Ovary (tissue), 9 donors: ENCODE data around the gene NKX1-2. TPM values are rescaled to one million over a fixed set of nuclear protein-coding genes. Genes with fewer than 3 reads are reported as not detected.

Experiments used
- DNase-seq, 5 donors: peaks; one replicate each; pipeline ENCODE4 v3.0.0-alpha.2; 2019 to 2020
- H3K27ac ChIP-seq, 2 donors: fragments of 200-600 bp; one replicate each; pipeline versions ENCODE4 v1.5.1 to v1.8.0; 2019 to 2022
- H3K27me3 ChIP-seq: fragments of 200-600 bp; one replicate; pipeline ENCODE4 v1.8.0; 2022
- H3K36me3 ChIP-seq: fragments of 200-600 bp; sonication (generic); one replicate; pipeline ENCODE4 v1.5.1; 2019
- H3K4me1 ChIP-seq: one replicate; pipeline ENCODE4 v1.8.1; 2013; ENCODE audit warnings: mild to moderate bottlenecking, moderate library complexity; ENCODE audit not compliant: insufficient read depth
- H3K4me3 ChIP-seq: fragments of 200-600 bp; sonication (generic); one replicate; pipeline ENCODE4 v1.5.1; 2017
- H3K9me3 ChIP-seq, 2 donors: fragments of 200-600 bp in 1 of 2; sonication (generic) in 1 of 2; one replicate each; pipeline versions ENCODE4 v1.5.1 to v1.8.1; 2013 to 2019; ENCODE audit warnings: mild to moderate bottlenecking in 1 of 2, moderate library complexity in 1 of 2
- CTCF ChIP-seq, 3 donors: fragments of 450-650 bp in 2 of 3; fragments of 200-600 bp in 1 of 3; IDR thresholded peaks; one replicate each; pipeline versions ENCODE4 v1.5.1 to v1.8.0; 2016 to 2022; ENCODE audit warnings: antibody characterized with exemption in 3 of 3, mild to moderate bottlenecking in 1 of 3
- EP300 ChIP-seq: sonication (generic); formaldehyde crosslinking; IDR thresholded peaks from one replicate; pipeline ENCODE4 v1.6.1; 2017; ENCODE audit warnings: antibody characterized with exemption
- POLR2A ChIP-seq: fragments of 450-650 bp; IDR thresholded peaks from one replicate; pipeline ENCODE4 v1.6.1; 2017; ENCODE audit warnings: antibody characterized with exemption, mild to moderate bottlenecking, moderate library complexity
- WGBS, 3 donors: extraction: QIAGEN DNeasy Blood & Tissue Kit in 1 of 3; methylation state at CpG; one replicate each; pipeline versions ENCODE4 v1.1.5 to v1.1.7; 2013 to 2017; 5-methylcytosine and 5-hydroxymethylcytosine counted together
- intact Hi-C, 4 donors: fragments of 100-400 bp; cut with DNase I; formaldehyde crosslinking; loops; one replicate each; pipeline versions ENCODE4 v1.11.0 to v1.15.1; 2022 to 2023
- polyA plus RNA-seq, 2 donors: library from polyadenylated mRNA; stranded (reverse); fragments of 200-250 nt in 1 of 2; fragments of 350-450 nt in 1 of 2; fragmentation: Illumina TruSeq in 1 of 2; extraction: RNeasy Lipid Tissue Mini Kit (QIAGEN cat#74804) in 1 of 2; gene quantifications; one replicate each; pipeline ENCODE4 v1.2.3, GENCODE V29; 2013 to 2014
- total RNA-seq, 7 donors: library from RNA; depleted of rRNA in 2 of 7; stranded (reverse); fragments of >200 nt in 2 of 7; fragmentation: NEBNext Ultra II Directional in 3 of 7; extraction: Animal tissue kit (Norgen Biotek cat#: 25700) in 3 of 7; gene quantifications; one replicate each; pipeline versions ENCODE4 v1.1.0 to v1.2.4, GENCODE V29; 2016 to 2023
- donor health status: DM: no; HTN: no; CAD: no; lungs with moderate emphysema.
- donor health status: DM: no; HTN: no; CAD: no.
- donor health status: Bipolar disorder and iron deficiency.
- donor health status: DM: yes; HTN: yes; CAD: no.
- donor health status: DM: no; HTN: no; CAD: no.
- donor health status: DM: yes; HTN: yes; CAD: no.

Gene NKX1-2
- total and polyA plus RNA-seq, 9 donors, result 0.05 TPM; not detected in 8

GRCh38 chr10:124428207-124428777 lies 21.5 kb downstream of the NKX1-2 start:
- TF ChIP-seq EP300 (no peak), POLR2A (no peak), CTCF (IDR thresholded peaks at IDR 0.05) (no peak)
- intact Hi-C loops, result no loop called here
- Histone ChIP-seq H3K27me3 (no peaks in the 10 kb centered on the region), H3K4me3 (no peak overlapping the region), H3K9me3 (no peaks in the 10 kb centered on the region), H3K36me3 (no peaks in the 10 kb centered on the region), H3K4me1 (no peaks in the 10 kb centered on the region), H3K27ac (no peak overlapping the region)
- 29 to 41% (median 35%) methylated on average over 3 of the region's 3 CpGs for WGBS, 3 donors
- DNase-seq, result no peak

GRCh38 chr10:124425227-124425962 lies 24.4 kb downstream of the NKX1-2 start:
- H3K36me3 ChIP-seq, result no peaks in the 10 kb centered on the region
- H3K27me3 ChIP-seq, result no peaks in the 10 kb centered on the region
- DNase-seq, result no peak
- no peak for TF ChIP-seq CTCF (IDR thresholded peaks at IDR 0.05)
- no peak for TF ChIP-seq EP300
- TF ChIP-seq POLR2A, result no peak
- H3K27ac ChIP-seq, result no peak overlapping the region
- 75 to 89% (median 85%) methylated on average over 4 of the region's 4 CpGs for WGBS, 3 donors
- no peaks in the 10 kb centered on the region for H3K9me3 ChIP-seq
- intact Hi-C loops, result no loop called here
- no peaks in the 10 kb centered on the region for H3K4me1 ChIP-seq
- no peak overlapping the region for H3K4me3 ChIP-seq

GRCh38 chr10:124423813-124424212 lies 26.0 kb downstream of the NKX1-2 start:
- Histone ChIP-seq H3K36me3 (no peaks in the 10 kb centered on the region), H3K4me1 (no peaks in the 10 kb centered on the region), H3K27me3 (no peaks in the 10 kb centered on the region), H3K9me3 (no peaks in the 10 kb centered on the region), H3K4me3 (no peak overlapping the region), H3K27ac (no peak overlapping the region)
- TF ChIP-seq POLR2A, result no peak
- no peak for TF ChIP-seq EP300
- TF ChIP-seq CTCF (IDR thresholded peaks at IDR 0.05), result no peak
- WGBS, 3 donors, result 75 to 80% (median 79%) methylated on average over 5 of the region's 5 CpGs
- intact Hi-C loops, result no loop called here
- DNase-seq, result no peak

- Histone ChIP-seq H3K36me3 (no peaks in the 10 kb centered on the region), H3K4me3 (no peak overlapping the region), H3K27ac (no peak overlapping the region), H3K27me3 (no peaks in the 10 kb centered on the region), H3K9me3 (no peaks in the 10 kb centered on the region), H3K4me1 (no peaks in the 10 kb centered on the region)
- DNase-seq, result no peak
- 86 to 87% (median 86%) methylated on average over 12 of the region's 12 CpGs for WGBS, 3 donors
- intact Hi-C loops, result no loop called here
- TF ChIP-seq EP300, result no peak
- no peak for TF ChIP-seq POLR2A
- no peak for TF ChIP-seq CTCF (IDR thresholded peaks at IDR 0.05)
These were observed 27.1 kb downstream of the NKX1-2 start for GRCh38 chr10:124422742-124423141.
